ENCODE measurements around the gene GGACT.

Gene GGACT

DNA sequence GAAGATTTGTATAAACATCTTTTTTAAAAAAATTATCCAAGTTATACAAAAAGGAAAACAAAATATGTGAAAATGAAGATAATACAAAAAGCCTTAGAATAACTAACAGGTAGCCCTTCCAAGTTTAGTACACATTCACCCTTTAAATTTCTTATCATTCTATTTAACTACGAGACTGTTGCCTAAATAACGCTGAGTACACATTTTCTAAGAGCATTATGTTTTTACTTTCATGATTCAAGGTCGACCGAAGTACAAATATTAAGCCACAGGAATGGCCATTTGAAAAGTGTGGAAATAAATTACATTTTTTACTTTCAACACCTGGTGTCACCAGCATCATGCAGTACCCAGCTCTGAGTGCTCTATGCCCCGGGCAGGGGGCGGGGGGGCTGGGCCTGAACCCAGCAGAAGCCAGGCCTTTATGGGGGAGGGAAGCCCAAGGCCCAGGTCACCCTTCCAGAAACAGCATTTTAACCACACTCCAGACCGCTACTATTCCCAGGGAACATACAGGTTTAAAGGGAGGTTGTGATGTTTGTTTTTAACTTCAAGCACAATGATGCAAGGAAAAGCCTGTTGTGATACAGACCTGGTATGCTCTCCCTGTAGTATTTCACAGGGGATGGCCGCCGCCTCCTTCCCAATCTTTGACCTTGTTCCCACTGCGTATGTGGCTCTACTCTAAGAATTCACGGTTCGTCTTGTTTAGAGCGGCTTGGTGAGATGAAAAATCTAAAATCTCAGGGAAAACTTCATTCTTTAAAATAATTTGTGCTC is 24.0 kb downstream of the GGACT start:
- no peak overlapping the region for H3K4me3 ChIP-seq (ENCODE audit: low read depth, low read length, poor library complexity, severe bottlenecking)
- H3K9me2 ChIP-seq (ENCODE audit: low read depth, low read length) = no peaks in the 10 kb centered on the region
- no peaks in the 10 kb centered on the region for H3K36me3 ChIP-seq (ENCODE audit: insufficient read depth, low read length)
- no peak overlapping the region for H3K4me2 ChIP-seq (ENCODE audit: low read length)
- peaks cover 4% of the 10 kb centered on the region; the same call in 1 of the 2 replicates for H3K27me3 ChIP-seq (ENCODE audit: insufficient read depth, low read length)
- TF ChIP-seq EZH2 (IDR thresholded peaks at IDR 0.05; ENCODE audit: borderline replicate concordance, low read length) = no peak
- TF ChIP-seq, protein P1, sequence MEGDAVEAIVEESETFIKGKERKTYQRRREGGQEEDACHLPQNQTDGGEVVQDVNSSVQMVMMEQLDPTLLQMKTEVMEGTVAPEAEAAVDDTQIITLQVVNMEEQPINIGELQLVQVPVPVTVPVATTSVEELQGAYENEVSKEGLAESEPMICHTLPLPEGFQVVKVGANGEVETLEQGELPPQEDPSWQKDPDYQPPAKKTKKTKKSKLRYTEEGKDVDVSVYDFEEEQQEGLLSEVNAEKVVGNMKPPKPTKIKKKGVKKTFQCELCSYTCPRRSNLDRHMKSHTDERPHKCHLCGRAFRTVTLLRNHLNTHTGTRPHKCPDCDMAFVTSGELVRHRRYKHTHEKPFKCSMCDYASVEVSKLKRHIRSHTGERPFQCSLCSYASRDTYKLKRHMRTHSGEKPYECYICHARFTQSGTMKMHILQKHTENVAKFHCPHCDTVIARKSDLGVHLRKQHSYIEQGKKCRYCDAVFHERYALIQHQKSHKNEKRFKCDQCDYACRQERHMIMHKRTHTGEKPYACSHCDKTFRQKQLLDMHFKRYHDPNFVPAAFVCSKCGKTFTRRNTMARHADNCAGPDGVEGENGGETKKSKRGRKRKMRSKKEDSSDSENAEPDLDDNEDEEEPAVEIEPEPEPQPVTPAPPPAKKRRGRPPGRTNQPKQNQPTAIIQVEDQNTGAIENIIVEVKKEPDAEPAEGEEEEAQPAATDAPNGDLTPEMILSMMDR (IDR thresholded peaks at IDR 0.05; ENCODE audit: low read length) = no peak
- no peaks in the 10 kb centered on the region for H3K4me1 ChIP-seq (ENCODE audit: insufficient read depth, low read length, severe bottlenecking)
- H2AFZ ChIP-seq (ENCODE audit: low read length) = no peak overlapping the region
- H3K9me3 ChIP-seq (ENCODE audit: low read length) = no peaks in the 10 kb centered on the region
- no peaks in the 10 kb centered on the region for H3F3A ChIP-seq (ENCODE audit: insufficient read depth, low read length)
- H3K27ac ChIP-seq (ENCODE audit: low read depth, low read length, poor library complexity, severe bottlenecking) = no peak overlapping the region
- no peaks in the 10 kb centered on the region for H3K79me2 ChIP-seq (ENCODE audit: insufficient read depth, low read length)
- no peaks in the 10 kb centered on the region for H4K20me1 ChIP-seq (ENCODE audit: insufficient read depth, low read length)
- H3K9ac ChIP-seq (ENCODE audit: low read length) = no peak overlapping the region

DNA sequence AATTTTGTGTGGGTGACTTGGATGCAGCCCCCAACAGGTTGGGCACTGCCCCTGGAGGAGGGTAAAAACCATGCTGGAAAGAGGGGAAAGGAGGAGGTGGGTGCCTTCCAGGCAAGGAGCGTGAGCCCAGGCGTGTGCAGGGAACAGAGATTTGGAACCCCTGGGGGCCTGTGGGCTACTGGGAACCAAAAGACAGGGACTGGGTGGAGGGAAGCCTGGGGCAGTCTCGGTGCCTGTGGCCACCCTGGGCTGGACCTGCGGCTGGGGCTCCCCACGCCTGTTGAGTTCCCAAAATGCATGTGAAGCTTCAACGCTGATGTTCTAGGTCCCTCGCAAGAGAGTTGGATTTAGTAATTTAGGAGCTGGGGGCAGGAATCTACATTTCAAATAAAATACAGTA is 24.8 kb downstream of the GGACT start:
- Histone ChIP-seq H3K9ac (ENCODE audit: low read length) (no peak overlapping the region), H3K79me2 (ENCODE audit: insufficient read depth, low read length) (no peaks in the 10 kb centered on the region), H3K27me3 (ENCODE audit: insufficient read depth, low read length) (no peaks in the 10 kb centered on the region; the same call in 1 of the 2 replicates), H3K27ac (ENCODE audit: low read depth, low read length, poor library complexity, severe bottlenecking) (no peak overlapping the region), H3K9me2 (ENCODE audit: low read depth, low read length) (no peaks in the 10 kb centered on the region), H3K36me3 (ENCODE audit: insufficient read depth, low read length) (no peaks in the 10 kb centered on the region), H4K20me1 (ENCODE audit: insufficient read depth, low read length) (no peaks in the 10 kb centered on the region), H3K4me1 (ENCODE audit: insufficient read depth, low read length, severe bottlenecking) (no peaks in the 10 kb centered on the region), H3K9me3 (ENCODE audit: low read length) (no peaks in the 10 kb centered on the region), H3K4me3 (ENCODE audit: low read depth, low read length, poor library complexity, severe bottlenecking) (no peak overlapping the region), H3F3A (ENCODE audit: insufficient read depth, low read length) (no peaks in the 10 kb centered on the region), H2AFZ (ENCODE audit: low read length) (no peak overlapping the region), H3K4me2 (ENCODE audit: low read length) (no peak overlapping the region)
- TF ChIP-seq, protein P1 (IDR thresholded peaks at IDR 0.05; ENCODE audit: low read length) = no peak
- no peak for TF ChIP-seq EZH2 (IDR thresholded peaks at IDR 0.05; ENCODE audit: borderline replicate concordance, low read length)

- Histone ChIP-seq H4K20me1 (ENCODE audit: insufficient read depth, low read length) (no peaks in the 10 kb centered on the region), H3K36me3 (ENCODE audit: insufficient read depth, low read length) (no peaks in the 10 kb centered on the region), H3K9ac (ENCODE audit: low read length) (no peak overlapping the region), H3K4me3 (ENCODE audit: low read depth, low read length, poor library complexity, severe bottlenecking) (no peak overlapping the region), H3K4me2 (ENCODE audit: low read length) (no peak overlapping the region), H2AFZ (ENCODE audit: low read length) (no peak overlapping the region), H3K27ac (ENCODE audit: low read depth, low read length, poor library complexity, severe bottlenecking) (no peak overlapping the region), H3F3A (ENCODE audit: insufficient read depth, low read length) (no peaks in the 10 kb centered on the region), H3K27me3 (ENCODE audit: insufficient read depth, low read length) (no peaks in the 10 kb centered on the region; the same call in 1 of the 2 replicates), H3K9me3 (ENCODE audit: low read length) (no peaks in the 10 kb centered on the region), H3K9me2 (ENCODE audit: low read depth, low read length) (no peaks in the 10 kb centered on the region), H3K79me2 (ENCODE audit: insufficient read depth, low read length) (no peaks in the 10 kb centered on the region), H3K4me1 (ENCODE audit: insufficient read depth, low read length, severe bottlenecking) (no peaks in the 10 kb centered on the region)
- TF ChIP-seq EZH2 (IDR thresholded peaks at IDR 0.05; ENCODE audit: borderline replicate concordance, low read length) = no peak
- TF ChIP-seq, protein P1 (IDR thresholded peaks at IDR 0.05; ENCODE audit: low read length) = no peak
Observed at GRCh38 chr13:100561599-100562204, 26.9 kb downstream of the GGACT start.
